Measurements from ENCODE around the gene GPR141. TPM values are rescaled to one million over a fixed set of nuclear protein-coding genes. Genes with fewer than 3 reads are reported as not detected.

GPR141 gene
- polyA plus RNA-seq, 1 donor (not counting 4 experiments of a cell fraction or from before 2014, with no cell fraction given) = not detected

GRCh38 chr7:37665352-37666022 is 18.1 kb upstream of the GPR141 start:
- Histone ChIP-seq H3K9me3 (ENCODE audit: control insufficient read depth, low read depth, low read length) (no peaks in the 10 kb centered on the region), H3K27me3 (ENCODE audit: control insufficient read depth, extremely low read depth, insufficient read depth, low read length) (no peaks in the 10 kb centered on the region), H3K79me2 (ENCODE audit: control insufficient read depth, insufficient read depth, low read length) (no peaks in the 10 kb centered on the region), H3K9ac (ENCODE audit: control insufficient read depth, extremely low read depth, insufficient read depth, low read length) (no peak overlapping the region), H2AFZ (ENCODE audit: control insufficient read depth, low read length) (no peak overlapping the region), H4K20me1 (ENCODE audit: control insufficient read depth, extremely low read depth, insufficient read depth, low read length) (no peaks in the 10 kb centered on the region), H3K4me3 (ENCODE audit: control insufficient read depth in 2 of 3, extremely low read depth in 1 of 3, insufficient read depth in 2 of 3, low read depth in 1 of 3, low read length in 3 of 3) (no peak overlapping the region), H3K27ac (ENCODE audit: control insufficient read depth, insufficient read depth, low read length) (no peak overlapping the region), H3K4me1 (ENCODE audit: control insufficient read depth, extremely low read depth, insufficient read depth, low read length) (no peaks in the 10 kb centered on the region), H3K9me1 (ENCODE audit: control insufficient read depth, extremely low read depth, insufficient read depth, low read length) (no peaks in the 10 kb centered on the region), H3K36me3 (ENCODE audit: control insufficient read depth in 2 of 2, extremely low read depth in 1 of 2, insufficient read depth in 2 of 2, low read length in 2 of 2) (no peaks in the 10 kb centered on the region), H3K4me2 (ENCODE audit: control insufficient read depth, extremely low read depth, insufficient read depth, low read depth, low read length) (no peak overlapping the region)
- DNase-seq (ENCODE audit: low read depth, low spot score) = no peak
- dilution Hi-C loops (cut with MboI; ENCODE audit: extremely low pct_ligation_motif_present, low sequenced_read_pairs) = no loop called here
- TF ChIP-seq CTCF (optimal IDR thresholded peaks at IDR 0.05 in 1 of 3, IDR thresholded peaks at IDR 0.05 in 1 of 3, conservative IDR thresholded peaks at IDR 0.05 in 1 of 3; ENCODE audit: extremely low read depth in 1 of 3, insufficient read depth in 2 of 3, low read length in 3 of 3) (no peak), EZH2 (IDR thresholded peaks at IDR 0.05; ENCODE audit: low read length) (no peak)
- no peak for FAIRE-seq

GRCh38 chr7:37666026-37666799 is 17.4 kb upstream of the GPR141 start:
- H3K9me3 ChIP-seq (ENCODE audit: control insufficient read depth, low read depth, low read length) = no peaks in the 10 kb centered on the region
- H3K36me3 ChIP-seq (ENCODE audit: control insufficient read depth in 2 of 2, extremely low read depth in 1 of 2, insufficient read depth in 2 of 2, low read length in 2 of 2) = no peaks in the 10 kb centered on the region
- DNase-seq (ENCODE audit: low read depth, low spot score) = no peak
- H3K4me1 ChIP-seq (ENCODE audit: control insufficient read depth, extremely low read depth, insufficient read depth, low read length) = no peaks in the 10 kb centered on the region
- no peaks in the 10 kb centered on the region for H3K27me3 ChIP-seq (ENCODE audit: control insufficient read depth, extremely low read depth, insufficient read depth, low read length)
- no peak overlapping the region for H3K4me2 ChIP-seq (ENCODE audit: control insufficient read depth, extremely low read depth, insufficient read depth, low read depth, low read length)
- H4K20me1 ChIP-seq (ENCODE audit: control insufficient read depth, extremely low read depth, insufficient read depth, low read length) = no peaks in the 10 kb centered on the region
- no peak for FAIRE-seq
- no peak overlapping the region for H3K4me3 ChIP-seq (ENCODE audit: control insufficient read depth in 2 of 3, extremely low read depth in 1 of 3, insufficient read depth in 2 of 3, low read depth in 1 of 3, low read length in 3 of 3)
- H3K79me2 ChIP-seq (ENCODE audit: control insufficient read depth, insufficient read depth, low read length) = no peaks in the 10 kb centered on the region
- no peak overlapping the region for H3K27ac ChIP-seq (ENCODE audit: control insufficient read depth, insufficient read depth, low read length)
- H3K9ac ChIP-seq (ENCODE audit: control insufficient read depth, extremely low read depth, insufficient read depth, low read length) = no peak overlapping the region
- no peaks in the 10 kb centered on the region for H3K9me1 ChIP-seq (ENCODE audit: control insufficient read depth, extremely low read depth, insufficient read depth, low read length)
- TF ChIP-seq EZH2 (IDR thresholded peaks at IDR 0.05; ENCODE audit: low read length) (no peak), CTCF (optimal IDR thresholded peaks at IDR 0.05 in 1 of 3, IDR thresholded peaks at IDR 0.05 in 1 of 3, conservative IDR thresholded peaks at IDR 0.05 in 1 of 3; ENCODE audit: extremely low read depth in 1 of 3, insufficient read depth in 2 of 3, low read length in 3 of 3) (no peak)
- no peak overlapping the region for H2AFZ ChIP-seq (ENCODE audit: control insufficient read depth, low read length)
- dilution Hi-C loops (cut with MboI; ENCODE audit: extremely low pct_ligation_motif_present, low sequenced_read_pairs) = no loop called here

Measured in keratinocyte (primary cell).